ENCODE results near the gene SIRT1.

SIRT1 gene

DNA sequence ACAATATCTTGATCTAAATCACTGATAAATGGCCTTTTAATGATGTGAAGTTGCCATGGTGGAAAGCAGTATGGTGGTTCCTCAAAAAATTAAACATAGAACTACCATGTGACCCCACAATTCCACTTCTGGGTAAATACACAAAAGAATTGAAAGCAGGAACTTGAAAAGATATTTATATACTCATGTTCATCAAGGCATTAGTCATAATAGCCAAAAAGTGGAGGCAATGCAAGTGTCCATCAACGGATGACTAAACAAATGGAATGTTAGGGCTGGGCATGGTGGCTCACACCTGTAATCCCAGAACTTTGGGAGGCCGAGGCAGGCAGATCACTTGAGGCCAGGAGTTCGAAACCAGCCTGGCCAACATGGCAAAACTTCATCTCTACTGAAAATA lies 44.5 kb upstream of the SIRT1 start:
- TF ChIP-seq, protein P1, sequence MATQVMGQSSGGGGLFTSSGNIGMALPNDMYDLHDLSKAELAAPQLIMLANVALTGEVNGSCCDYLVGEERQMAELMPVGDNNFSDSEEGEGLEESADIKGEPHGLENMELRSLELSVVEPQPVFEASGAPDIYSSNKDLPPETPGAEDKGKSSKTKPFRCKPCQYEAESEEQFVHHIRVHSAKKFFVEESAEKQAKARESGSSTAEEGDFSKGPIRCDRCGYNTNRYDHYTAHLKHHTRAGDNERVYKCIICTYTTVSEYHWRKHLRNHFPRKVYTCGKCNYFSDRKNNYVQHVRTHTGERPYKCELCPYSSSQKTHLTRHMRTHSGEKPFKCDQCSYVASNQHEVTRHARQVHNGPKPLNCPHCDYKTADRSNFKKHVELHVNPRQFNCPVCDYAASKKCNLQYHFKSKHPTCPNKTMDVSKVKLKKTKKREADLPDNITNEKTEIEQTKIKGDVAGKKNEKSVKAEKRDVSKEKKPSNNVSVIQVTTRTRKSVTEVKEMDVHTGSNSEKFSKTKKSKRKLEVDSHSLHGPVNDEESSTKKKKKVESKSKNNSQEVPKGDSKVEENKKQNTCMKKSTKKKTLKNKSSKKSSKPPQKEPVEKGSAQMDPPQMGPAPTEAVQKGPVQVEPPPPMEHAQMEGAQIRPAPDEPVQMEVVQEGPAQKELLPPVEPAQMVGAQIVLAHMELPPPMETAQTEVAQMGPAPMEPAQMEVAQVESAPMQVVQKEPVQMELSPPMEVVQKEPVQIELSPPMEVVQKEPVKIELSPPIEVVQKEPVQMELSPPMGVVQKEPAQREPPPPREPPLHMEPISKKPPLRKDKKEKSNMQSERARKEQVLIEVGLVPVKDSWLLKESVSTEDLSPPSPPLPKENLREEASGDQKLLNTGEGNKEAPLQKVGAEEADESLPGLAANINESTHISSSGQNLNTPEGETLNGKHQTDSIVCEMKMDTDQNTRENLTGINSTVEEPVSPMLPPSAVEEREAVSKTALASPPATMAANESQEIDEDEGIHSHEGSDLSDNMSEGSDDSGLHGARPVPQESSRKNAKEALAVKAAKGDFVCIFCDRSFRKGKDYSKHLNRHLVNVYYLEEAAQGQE (IDR thresholded peaks at IDR 0.05; ENCODE audit: insufficient read depth in 1 of 2, low read depth in 2 of 2, low read length in 2 of 2): no peak
- TF ChIP-seq POLR2AphosphoS5 (IDR thresholded peaks at IDR 0.05; ENCODE audit: low read depth, low read length) (no peak), TAF1 (IDR thresholded peaks at IDR 0.05; ENCODE audit: borderline replicate concordance, insufficient read depth, low read length) (no peak), SIN3A (IDR thresholded peaks at IDR 0.05; ENCODE audit: borderline replicate concordance, insufficient read depth, low read length) (no peak)

DNA sequence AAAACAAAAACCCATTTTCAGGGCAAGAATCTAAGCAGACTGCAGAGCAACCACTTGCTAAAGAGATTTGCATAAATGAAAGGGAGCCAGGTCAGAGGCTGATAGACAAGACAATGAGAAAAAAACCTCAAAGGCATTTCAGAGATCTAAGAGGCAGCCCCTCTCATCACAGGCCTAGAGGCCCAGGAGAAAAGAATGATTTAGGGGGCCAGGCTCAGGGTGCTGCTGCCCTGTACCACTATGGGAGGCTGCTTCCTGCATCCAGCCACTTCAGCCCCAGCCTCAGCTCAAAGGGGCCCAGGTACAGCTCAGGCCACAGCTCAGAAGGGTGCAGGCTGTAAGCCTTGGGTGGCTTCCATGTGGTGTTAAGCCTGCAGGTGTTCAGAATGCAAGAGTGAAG lies 42.7 kb upstream of the SIRT1 start:
- TF ChIP-seq FOXP2 (optimal IDR thresholded peaks at IDR 0.05; ENCODE audit: borderline replicate concordance, extremely low read depth, extremely low read length, insufficient read depth) (no peak), SIN3A (IDR thresholded peaks at IDR 0.05; ENCODE audit: borderline replicate concordance, insufficient read depth, low read length) (no peak), TAF1 (IDR thresholded peaks at IDR 0.05; ENCODE audit: borderline replicate concordance, insufficient read depth, low read length) (no peak)

GRCh38 chr10:67843284-67843683 lies 41.2 kb upstream of the SIRT1 start:
- TF ChIP-seq TAF1 (IDR thresholded peaks at IDR 0.05; ENCODE audit: borderline replicate concordance, insufficient read depth, low read length): no peak

- TF ChIP-seq FOXP2 (optimal IDR thresholded peaks at IDR 0.05; ENCODE audit: borderline replicate concordance, extremely low read depth, extremely low read length, insufficient read depth) (peak; percentile 77), TAF1 (IDR thresholded peaks at IDR 0.05; ENCODE audit: borderline replicate concordance, insufficient read depth, low read length) (0 out of 2 replicates have a peak, but pooled peaks have one; percentile 77), POLR2AphosphoS5 (IDR thresholded peaks at IDR 0.05; ENCODE audit: low read depth, low read length) (peak; percentile 82), SIN3A (IDR thresholded peaks at IDR 0.05; ENCODE audit: borderline replicate concordance, insufficient read depth, low read length) (0 out of 2 replicates have a peak, but pooled peaks have one; percentile 50)
- TF ChIP-seq, protein P1 (IDR thresholded peaks at IDR 0.05; ENCODE audit: insufficient read depth in 1 of 2, low read depth in 2 of 2, low read length in 2 of 2): no peak; a peak in 1 of 4 replicates
Measured at GRCh38 chr10:67849331-67850011, 35.0 kb upstream of the SIRT1 start.

DNA sequence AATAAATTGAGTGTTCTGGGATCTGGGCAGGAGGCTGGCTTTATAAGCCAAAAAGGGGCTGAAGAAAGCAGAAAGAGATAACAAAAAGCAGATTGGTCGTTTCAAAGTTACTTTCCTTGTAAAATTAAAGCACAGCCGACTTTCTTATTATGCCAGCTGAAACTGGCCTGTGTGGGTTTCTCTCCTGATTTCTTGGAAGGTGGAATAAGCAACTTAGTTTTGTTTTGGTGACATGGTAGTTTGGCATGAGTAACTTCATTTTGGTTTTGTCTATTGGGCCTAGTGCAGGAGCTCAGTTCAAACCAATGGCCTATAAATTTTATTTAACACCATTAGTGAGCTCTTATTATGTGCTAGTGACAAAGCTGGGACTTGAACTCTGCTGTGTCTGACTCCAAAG lies 33.3 kb upstream of the SIRT1 start:
- TF ChIP-seq POLR2AphosphoS5 (IDR thresholded peaks at IDR 0.05; ENCODE audit: low read depth, low read length) (no peak), TAF1 (IDR thresholded peaks at IDR 0.05; ENCODE audit: borderline replicate concordance, insufficient read depth, low read length) (no peak), SIN3A (IDR thresholded peaks at IDR 0.05; ENCODE audit: borderline replicate concordance, insufficient read depth, low read length) (no peak), FOXP2 (optimal IDR thresholded peaks at IDR 0.05; ENCODE audit: borderline replicate concordance, extremely low read depth, extremely low read length, insufficient read depth) (no peak)
- TF ChIP-seq, protein P1 (IDR thresholded peaks at IDR 0.05; ENCODE audit: insufficient read depth in 1 of 2, low read depth in 2 of 2, low read length in 2 of 2): no peak

DNA sequence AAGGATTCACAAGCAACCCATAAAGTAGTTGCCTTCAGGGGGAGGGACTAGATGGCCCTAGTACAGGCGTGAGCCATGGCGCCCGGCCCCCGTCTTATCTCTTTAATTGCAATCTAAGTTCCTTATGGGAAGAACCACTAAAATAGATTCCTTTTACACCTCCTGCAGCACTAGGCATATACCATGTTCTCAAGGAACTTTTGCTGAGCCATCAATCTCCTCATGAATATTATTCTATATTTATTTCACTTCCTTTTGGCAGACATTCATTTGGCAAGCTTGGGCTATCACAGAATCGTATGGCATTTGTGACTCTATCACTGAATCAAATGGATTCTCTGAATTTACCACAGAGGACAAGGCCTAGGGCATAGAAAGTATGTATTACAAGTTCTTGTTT lies 31.7 kb upstream of the SIRT1 start:
- no peak for TF ChIP-seq POLR2AphosphoS5 (IDR thresholded peaks at IDR 0.05; ENCODE audit: low read depth, low read length)
- no peak for TF ChIP-seq FOXP2 (optimal IDR thresholded peaks at IDR 0.05; ENCODE audit: borderline replicate concordance, extremely low read depth, extremely low read length, insufficient read depth)
- TF ChIP-seq, protein P1 (IDR thresholded peaks at IDR 0.05; ENCODE audit: insufficient read depth in 1 of 2, low read depth in 2 of 2, low read length in 2 of 2): no peak
- no peak for TF ChIP-seq TAF1 (IDR thresholded peaks at IDR 0.05; ENCODE audit: borderline replicate concordance, insufficient read depth, low read length)
- TF ChIP-seq SIN3A (IDR thresholded peaks at IDR 0.05; ENCODE audit: borderline replicate concordance, insufficient read depth, low read length): no peak

Data from PFSK-1 (cell line).